Ishikawa (cell line): ENCODE results near the gene CHI3L2.

Source experiments
- CEBPB ChIP-seq: IDR thresholded peaks from 2 replicates; pipeline ENCODE4 v1.6.1; 2012
- CREB1 ChIP-seq: IDR thresholded peaks from 2 replicates; pipeline ENCODE4 v1.6.1; 2012; ENCODE audit warnings: low read depth
- EGR1 ChIP-seq: IDR thresholded peaks from 2 replicates; pipeline ENCODE4 v1.6.1; 2012
- EP300 ChIP-seq: IDR thresholded peaks from 2 replicates; pipeline ENCODE4 v1.6.1; 2012; ENCODE audit warnings: borderline replicate concordance
- RAD21 ChIP-seq: IDR thresholded peaks from 2 replicates; pipeline ENCODE4 v1.6.1; 2012; ENCODE audit warnings: low read depth
- TAF1 ChIP-seq: IDR thresholded peaks from 2 replicates; pipeline ENCODE4 v1.6.1; 2012; ENCODE audit warnings: low read depth, mild to moderate bottlenecking
- TCF12 ChIP-seq: IDR thresholded peaks from 2 replicates; pipeline ENCODE4 v1.6.1; 2012; ENCODE audit warnings: low read depth
- TEAD4 ChIP-seq: IDR thresholded peaks from 2 replicates; pipeline ENCODE4 v1.6.1; 2012
- YY1 ChIP-seq: IDR thresholded peaks from 2 replicates; pipeline ENCODE4 v1.6.1; 2012; ENCODE audit warnings: low read depth
- TF ChIP-seq, protein P1 (sequence below): IDR thresholded peaks from 2 replicates; pipeline ENCODE4 v1.6.1; 2012
- TF ChIP-seq, protein P2 (sequence below): IDR thresholded peaks from 2 replicates; pipeline ENCODE4 v1.6.1; 2012
- TF ChIP-seq, protein P3 (sequence below): IDR thresholded peaks from 2 replicates; pipeline ENCODE4 v1.6.1; 2012; ENCODE audit warnings: low read depth, mild to moderate bottlenecking

DNA sequence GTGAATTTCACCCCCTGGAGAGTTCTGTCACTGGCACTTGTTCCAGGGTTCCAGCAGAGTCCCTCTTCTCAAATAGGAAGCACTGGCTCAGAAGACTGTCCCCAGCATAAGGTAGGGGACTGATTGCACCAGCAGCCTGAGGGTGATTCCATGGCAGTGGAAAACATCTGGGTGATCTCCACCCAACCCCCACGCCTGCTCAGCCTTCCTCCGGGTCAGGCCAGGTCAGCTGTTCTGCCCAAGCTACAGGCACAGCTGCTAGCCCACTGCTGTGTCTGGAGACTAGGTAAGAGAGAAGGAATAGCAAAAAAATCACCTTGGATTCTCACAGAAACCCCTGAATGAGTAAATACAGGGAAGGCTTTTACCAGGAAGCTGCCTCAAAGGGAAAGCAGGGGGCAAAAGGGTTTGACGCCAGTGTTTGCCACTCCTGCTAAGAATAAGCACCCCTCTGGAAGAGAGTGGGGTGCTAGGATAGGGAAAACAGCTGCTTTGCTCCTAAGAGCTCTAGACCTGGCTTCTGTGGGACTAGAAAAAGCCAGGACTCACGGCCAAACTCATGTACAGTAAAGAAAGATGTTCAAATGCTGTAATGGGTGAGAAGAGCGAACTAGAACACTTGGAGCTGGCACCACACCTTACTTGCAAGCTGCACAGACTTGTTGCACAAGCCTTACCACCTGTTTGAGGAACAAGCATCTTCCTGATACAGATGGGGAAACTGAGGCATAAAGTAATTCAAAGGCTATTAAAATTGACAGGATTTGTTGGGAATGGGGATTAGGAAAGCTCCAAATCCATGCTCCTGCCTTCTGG lies 26.0 kb upstream of the CHI3L2 start:
- TF ChIP-seq EP300 (no peak), TEAD4 (no peak), TCF12 (no peak), TAF1 (no peak), YY1 (no peak), CREB1 (no peak), RAD21 (no peak), CEBPB (no peak), EGR1 (no peak)
- TF ChIP-seq, protein P1, sequence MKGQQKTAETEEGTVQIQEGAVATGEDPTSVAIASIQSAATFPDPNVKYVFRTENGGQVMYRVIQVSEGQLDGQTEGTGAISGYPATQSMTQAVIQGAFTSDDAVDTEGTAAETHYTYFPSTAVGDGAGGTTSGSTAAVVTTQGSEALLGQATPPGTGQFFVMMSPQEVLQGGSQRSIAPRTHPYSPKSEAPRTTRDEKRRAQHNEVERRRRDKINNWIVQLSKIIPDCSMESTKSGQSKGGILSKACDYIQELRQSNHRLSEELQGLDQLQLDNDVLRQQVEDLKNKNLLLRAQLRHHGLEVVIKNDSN: no peak
- TF ChIP-seq, protein P2, sequence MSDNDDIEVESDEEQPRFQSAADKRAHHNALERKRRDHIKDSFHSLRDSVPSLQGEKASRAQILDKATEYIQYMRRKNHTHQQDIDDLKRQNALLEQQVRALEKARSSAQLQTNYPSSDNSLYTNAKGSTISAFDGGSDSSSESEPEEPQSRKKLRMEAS: no peak
- TF ChIP-seq, protein P3, sequence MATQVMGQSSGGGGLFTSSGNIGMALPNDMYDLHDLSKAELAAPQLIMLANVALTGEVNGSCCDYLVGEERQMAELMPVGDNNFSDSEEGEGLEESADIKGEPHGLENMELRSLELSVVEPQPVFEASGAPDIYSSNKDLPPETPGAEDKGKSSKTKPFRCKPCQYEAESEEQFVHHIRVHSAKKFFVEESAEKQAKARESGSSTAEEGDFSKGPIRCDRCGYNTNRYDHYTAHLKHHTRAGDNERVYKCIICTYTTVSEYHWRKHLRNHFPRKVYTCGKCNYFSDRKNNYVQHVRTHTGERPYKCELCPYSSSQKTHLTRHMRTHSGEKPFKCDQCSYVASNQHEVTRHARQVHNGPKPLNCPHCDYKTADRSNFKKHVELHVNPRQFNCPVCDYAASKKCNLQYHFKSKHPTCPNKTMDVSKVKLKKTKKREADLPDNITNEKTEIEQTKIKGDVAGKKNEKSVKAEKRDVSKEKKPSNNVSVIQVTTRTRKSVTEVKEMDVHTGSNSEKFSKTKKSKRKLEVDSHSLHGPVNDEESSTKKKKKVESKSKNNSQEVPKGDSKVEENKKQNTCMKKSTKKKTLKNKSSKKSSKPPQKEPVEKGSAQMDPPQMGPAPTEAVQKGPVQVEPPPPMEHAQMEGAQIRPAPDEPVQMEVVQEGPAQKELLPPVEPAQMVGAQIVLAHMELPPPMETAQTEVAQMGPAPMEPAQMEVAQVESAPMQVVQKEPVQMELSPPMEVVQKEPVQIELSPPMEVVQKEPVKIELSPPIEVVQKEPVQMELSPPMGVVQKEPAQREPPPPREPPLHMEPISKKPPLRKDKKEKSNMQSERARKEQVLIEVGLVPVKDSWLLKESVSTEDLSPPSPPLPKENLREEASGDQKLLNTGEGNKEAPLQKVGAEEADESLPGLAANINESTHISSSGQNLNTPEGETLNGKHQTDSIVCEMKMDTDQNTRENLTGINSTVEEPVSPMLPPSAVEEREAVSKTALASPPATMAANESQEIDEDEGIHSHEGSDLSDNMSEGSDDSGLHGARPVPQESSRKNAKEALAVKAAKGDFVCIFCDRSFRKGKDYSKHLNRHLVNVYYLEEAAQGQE: no peak
